NCI-H345 (cell line): ENCODE measurements around the gene ERVV-1.
"Not testable (repeated sequence)": the region's sequence is repeated elsewhere in the genome, so short reads cannot be mapped to it uniquely, and the experiment has no call there.

ENCODE experiments used
- DNase-seq: peaks from one replicate; lab custom pipeline; 2025; lab: John Stamatoyannopoulos, UW

ERVV-1 gene

DNA sequence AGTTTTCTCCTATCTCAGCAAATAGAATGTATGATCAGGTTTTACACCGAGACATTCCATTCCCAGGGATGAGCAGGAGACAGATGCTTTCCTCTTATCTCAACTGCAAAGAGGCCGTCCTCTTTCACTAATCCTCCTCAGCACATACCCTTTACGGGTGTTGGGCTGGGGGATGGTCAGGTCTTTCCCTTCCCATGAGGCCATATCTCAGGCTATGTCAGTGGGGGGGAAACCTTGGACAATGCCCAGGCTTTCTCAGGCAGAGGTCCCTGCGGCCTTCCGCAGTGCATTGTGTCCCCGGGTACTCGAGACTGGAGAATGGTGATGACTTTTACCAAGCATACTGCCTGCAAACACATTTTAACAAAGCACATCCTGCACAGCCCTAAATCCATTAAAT, 14.6 kb downstream of the ERVV-1 start:
- DNase-seq = not testable (repeated sequence)

DNA sequence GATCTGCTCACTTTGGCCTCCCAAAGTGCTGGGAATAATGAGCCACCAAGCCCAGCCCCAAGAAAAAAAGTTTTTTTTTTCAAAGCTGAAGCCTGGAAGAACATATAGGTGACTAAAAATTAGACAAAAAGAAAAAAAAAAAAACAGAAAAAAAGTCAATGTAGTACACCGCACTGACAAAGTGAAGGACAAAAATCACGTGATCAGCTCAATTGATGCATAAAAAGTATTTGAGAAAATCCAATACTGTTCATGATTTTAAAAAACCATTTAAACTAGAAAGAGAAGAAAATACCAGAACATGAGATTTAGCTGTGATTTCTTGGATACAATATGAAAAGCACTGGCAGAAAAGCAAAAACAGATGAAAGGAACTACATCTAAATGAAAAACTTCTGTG, 20.3 kb downstream of the ERVV-1 start:
- no peak for DNase-seq

DNA sequence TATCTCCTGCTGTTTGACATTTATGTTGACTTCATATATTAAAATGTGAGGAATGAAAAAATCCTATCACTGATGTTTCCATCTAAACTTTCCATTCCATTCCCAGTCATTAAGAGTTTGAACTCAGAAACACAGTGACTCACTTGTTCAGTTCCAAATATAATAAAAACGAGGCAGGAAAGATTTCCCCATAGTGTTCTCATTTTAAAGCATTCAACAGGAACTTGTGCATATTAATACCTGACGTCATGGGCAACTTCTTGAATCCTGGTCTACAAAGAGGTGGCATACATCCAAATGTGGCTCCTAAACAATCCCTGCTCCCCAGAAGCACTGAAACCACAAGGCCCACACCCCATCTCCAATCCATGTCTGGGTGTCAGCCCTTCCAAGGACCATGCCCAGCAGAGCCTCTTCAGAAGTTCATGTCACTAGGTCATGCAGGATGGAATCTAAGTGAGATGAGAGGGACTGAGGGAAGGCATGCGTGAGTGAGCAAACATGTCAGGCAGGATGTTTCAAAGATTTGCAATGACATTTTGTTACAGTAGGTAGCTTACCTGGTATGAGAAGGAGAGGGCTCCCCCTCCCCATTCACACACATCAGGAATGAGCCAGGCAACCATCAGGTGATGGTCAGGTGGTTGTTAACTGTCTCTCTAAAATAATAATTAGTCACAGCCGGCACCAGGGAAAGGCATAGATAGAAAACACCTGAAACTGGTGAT, 21.4 kb downstream of the ERVV-1 start:
- no peak for DNase-seq

DNA sequence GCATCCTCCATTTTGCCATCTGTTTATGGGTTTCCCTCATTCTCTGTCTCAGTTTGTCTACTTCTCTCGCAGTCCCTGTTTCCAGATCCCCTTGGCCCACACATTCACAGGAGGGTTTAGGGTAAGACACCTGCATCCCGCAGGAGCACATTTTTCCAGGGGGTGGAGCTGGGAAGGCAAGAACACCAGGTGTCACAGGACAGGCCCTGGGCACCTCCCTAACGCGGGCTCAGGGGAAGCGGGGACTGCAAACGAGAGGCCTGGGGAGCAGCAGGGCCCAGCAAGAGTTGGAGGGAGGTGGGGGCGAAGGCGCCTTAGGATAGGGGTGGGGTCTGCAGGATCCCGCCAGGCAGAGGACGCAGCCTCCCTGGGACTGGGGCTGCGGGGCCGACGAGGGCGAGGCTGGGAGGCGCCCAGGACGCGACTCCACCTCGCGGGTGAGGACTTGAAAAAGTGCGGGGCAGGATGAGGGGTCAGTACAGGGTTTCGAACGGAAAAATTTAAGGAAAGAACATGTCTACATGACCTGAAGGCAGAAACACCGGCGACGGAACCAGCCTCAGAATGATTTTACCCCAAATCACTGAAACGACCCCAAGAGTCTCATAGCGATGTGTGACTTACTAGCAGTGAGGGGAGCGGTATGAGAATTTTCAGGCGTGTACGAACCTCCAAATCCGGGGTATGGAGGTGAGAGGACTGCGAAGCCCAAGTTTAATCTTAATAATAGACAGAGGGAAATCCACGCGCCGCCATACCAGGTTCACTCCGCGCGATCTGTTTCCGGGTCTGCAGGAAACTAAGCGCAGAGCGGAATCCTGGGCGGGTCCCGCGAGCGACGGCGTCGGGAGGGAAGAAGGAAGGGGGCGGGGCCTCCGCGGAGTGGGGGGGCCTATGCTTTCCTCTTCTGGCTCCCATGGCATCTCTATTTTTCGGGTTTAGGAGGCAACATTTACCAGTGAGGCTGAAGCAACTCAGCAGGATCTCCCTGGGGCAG, 23.7 kb downstream of the ERVV-1 start:
- no peak for DNase-seq

DNA sequence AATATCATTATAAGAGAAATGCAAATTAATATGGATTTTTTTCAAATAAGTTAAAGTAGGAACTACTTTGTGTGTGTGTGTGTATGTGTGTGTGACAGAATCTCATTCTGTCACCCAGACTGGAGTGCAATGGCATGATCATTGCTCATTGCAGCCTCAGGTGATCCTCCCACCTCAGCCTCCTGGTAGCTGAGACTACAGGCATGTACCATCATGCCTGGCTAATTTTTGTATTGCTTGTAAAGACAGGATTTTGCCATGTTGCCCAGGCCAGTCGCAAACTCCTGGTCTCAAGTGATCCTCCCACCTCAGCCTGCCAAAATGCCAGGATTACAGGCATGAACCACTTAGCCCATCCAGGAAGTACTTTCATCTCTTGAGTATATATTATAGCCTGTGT, 27.6 kb downstream of the ERVV-1 start:
- DNase-seq = no peak

DNA sequence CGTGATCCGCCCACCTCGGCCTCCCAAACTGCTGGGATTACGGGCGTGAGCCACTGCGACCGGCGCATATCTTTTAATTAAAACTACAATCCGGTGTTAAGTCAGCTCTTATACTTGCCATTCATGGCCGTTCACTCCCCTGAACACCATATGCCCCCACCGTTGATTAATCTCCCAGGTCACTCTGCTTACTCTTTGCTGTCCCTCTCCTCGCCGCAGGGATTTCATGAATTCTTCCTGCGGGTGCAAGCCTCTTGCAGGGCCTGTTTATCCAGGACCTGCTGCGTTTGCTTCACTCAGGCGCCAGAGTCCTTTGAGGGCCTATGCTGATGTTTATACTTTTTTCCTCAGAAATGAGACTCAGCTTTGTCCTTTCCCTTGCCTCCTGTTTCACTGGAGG, 31.8 kb downstream of the ERVV-1 start:
- DNase-seq = no peak

DNA sequence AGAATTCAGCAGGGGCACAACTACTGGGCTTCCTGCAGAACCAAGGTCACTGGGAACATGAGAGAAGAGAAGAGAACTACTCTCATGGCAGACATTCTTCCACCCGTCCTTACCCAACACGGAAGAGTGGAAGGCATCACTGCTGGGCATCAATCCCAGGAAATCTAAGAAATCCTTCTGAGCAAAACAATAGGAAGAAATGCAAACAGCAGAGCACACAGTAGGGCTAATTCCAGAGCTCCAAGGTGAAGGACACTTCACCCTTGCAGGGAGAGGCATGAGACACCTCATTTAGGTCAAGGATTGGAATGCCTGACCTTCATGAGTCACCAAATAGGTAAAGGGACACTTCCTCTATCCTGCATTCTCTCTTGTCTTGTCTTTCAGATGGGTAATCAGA, 33.7 kb downstream of the ERVV-1 start:
- DNase-seq = no peak

DNA sequence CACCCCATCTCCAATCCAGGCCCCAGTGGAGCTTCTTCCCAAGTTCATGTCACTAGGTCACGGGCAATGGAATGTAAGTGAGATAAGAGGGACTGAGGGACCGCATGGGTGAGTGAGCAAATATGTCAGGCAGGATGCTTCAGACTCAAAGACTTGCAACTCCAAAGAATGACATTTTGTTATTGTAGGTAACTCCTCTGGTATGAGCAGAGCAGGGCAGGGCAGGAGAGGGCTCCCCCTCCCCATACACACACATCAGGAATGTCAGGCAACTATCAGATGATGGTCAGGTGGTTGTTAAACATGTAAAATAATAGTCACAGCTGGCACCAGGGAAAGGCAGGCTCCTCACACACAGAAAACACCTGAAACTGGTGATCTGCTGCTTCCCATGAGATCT, 41.4 kb downstream of the ERVV-1 start:
- DNase-seq = no peak

DNA sequence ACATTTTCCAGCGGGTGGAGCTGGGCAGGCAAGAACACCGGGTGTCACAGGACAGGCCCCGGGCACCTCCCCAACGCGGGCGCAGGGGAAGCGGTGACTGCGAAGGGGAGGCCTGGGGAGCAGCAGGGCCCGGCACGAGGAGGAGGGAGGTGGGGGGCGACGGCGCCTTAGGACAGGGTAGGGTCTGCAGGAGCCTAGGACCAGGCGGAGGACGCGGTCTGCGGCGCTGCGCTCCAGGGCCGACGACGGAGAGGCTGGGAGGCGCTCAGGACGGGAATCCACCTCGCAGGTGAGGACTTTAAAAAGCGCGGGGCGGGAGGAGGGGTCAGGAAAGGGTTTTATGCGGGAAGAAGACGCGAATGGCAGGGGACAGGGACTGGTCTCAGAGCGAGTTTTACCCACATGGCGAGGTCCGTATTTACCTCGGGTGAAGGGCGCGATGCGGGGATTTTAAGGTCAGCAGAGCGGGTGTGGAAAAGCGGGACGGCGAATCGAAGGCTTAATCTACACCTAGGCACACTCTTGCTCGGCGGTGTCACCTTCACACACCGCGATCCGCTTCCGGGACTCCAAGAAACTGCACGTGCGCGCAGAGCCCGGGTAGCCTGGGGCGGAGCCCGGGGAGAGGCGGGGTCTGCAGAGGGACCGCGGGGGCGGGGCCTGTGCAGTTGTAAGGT, 44.3 kb downstream of the ERVV-1 start:
- DNase-seq = peak; percentile 68
